Brain microvascular endothelial cell (primary cell): ENCODE data around the gene ALK.

Experiments used
- DNase-seq: peaks from one replicate; pipeline ENCODE4 v3.0.0-alpha.2; 2020
- H3K27ac ChIP-seq: fragments of 250-450 bp; sonication (Bioruptor Pico); 2 replicates; pipeline ENCODE4 v1.5.1; 2020; ENCODE audit warnings: mild to moderate bottlenecking, moderate library complexity
- H3K27me3 ChIP-seq: fragments of 250-450 bp; sonication (Bioruptor Pico); replicated peaks from 2 replicates; pipeline ENCODE4 v1.5.1; 2020; ENCODE audit warnings: mild to moderate bottlenecking
- H3K36me3 ChIP-seq: fragments of 250-450 bp; sonication (Bioruptor Pico); replicated peaks from 2 replicates; pipeline ENCODE4 v1.5.1; 2020; ENCODE audit warnings: mild to moderate bottlenecking
- H3K4me3 ChIP-seq: 2 replicates; pipeline ENCODE4 v1.5.1; 2011; ENCODE audit warnings: low read depth, mild to moderate bottlenecking, control low read depth, low read length, moderate library complexity
- in situ Hi-C: cut with HindIII; loops from 2 replicates; pipeline ENCODE4 v1.10.0; 2017; ENCODE audit warnings: low sequenced_read_pairs, low pct_ligation_motif_present
- TF ChIP-seq, protein P1 (sequence below): IDR thresholded peaks from 2 replicates; pipeline ENCODE4 v1.5.1; 2011; ENCODE audit warnings: low read depth, mild to moderate bottlenecking, moderate library complexity, low read length, control low read depth, inconsistent platforms; ENCODE audit errors: missing control alignments

Gene ALK

DNA sequence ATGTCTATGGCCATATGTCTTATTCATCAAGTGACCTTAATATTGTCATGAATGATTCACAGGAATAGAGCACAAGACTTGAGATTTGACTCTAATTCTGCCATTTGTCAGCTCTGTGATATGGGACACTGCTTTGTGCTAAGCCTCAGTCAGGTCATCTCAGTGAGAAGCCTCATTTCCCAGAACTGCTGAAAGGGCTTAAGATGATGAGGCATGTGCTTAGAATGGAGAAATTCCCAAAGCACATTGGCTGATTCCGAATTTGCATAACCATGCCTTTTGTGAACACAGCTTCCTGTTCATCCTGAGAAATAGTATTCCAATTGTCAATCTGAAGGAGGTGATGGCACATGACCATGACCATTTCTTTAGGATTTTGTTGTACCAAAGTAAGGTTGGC, 218.1 kb downstream of the ALK start:
- no peaks in the 10 kb centered on the region for H3K36me3 ChIP-seq
- no peaks in the 10 kb centered on the region for H3K27me3 ChIP-seq
- DNase-seq = no peak
- no peak overlapping the region for H3K27ac ChIP-seq
- in situ Hi-C loops = no loop called here
- no peak overlapping the region for H3K4me3 ChIP-seq
- TF ChIP-seq, protein P1, sequence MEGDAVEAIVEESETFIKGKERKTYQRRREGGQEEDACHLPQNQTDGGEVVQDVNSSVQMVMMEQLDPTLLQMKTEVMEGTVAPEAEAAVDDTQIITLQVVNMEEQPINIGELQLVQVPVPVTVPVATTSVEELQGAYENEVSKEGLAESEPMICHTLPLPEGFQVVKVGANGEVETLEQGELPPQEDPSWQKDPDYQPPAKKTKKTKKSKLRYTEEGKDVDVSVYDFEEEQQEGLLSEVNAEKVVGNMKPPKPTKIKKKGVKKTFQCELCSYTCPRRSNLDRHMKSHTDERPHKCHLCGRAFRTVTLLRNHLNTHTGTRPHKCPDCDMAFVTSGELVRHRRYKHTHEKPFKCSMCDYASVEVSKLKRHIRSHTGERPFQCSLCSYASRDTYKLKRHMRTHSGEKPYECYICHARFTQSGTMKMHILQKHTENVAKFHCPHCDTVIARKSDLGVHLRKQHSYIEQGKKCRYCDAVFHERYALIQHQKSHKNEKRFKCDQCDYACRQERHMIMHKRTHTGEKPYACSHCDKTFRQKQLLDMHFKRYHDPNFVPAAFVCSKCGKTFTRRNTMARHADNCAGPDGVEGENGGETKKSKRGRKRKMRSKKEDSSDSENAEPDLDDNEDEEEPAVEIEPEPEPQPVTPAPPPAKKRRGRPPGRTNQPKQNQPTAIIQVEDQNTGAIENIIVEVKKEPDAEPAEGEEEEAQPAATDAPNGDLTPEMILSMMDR = no peak

DNA sequence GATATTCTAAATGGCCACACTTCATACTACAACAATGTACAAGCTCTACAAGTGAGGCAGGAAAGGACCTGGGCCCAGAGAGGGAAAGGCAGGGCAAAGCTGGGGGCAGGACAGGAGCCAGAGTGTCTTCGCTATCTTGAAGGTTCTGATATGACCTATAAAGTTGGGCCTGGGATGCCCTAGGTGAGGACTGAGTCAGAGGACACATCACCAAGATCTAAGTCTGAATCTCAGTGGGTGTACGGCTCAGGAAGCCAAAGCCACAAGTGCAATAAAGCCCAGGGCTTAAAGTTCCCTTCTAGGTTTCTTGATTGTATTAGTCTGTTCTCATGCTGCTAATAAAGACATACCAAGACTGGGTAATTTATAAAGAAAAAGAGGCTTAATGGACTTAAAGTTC, 219.1 kb downstream of the ALK start:
- in situ Hi-C loops = no loop called here
- Histone ChIP-seq H3K27me3 (no peaks in the 10 kb centered on the region), H3K4me3 (no peak overlapping the region), H3K27ac (no peak overlapping the region), H3K36me3 (no peaks in the 10 kb centered on the region)
- no peak for DNase-seq
- TF ChIP-seq, protein P1 = no peak

- no peak overlapping the region for H3K27ac ChIP-seq
- peak; percentile 2 for DNase-seq
- in situ Hi-C loops = no loop called here
Measured at GRCh38 chr2:29700560-29700959, 220.8 kb downstream of the ALK start.

DNA sequence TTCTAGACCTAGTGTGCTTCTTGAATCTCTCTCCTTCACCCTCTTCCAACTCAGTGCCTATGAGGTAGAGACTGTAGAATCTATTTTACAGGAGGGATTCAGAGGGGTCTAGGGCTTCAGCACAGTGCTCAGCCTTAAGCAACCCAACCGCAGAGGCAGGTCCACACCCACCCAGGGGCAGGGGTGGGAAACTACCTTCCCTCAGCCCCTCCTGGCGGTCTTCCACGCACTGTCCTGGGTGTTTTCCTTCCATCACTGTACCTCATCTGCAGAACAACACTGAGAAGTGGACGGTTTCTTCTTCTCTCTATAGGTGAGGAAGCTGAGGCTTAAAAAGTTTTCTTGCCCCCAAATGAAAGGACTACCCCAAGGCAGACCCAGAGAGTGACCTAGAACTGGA, 222.3 kb downstream of the ALK start:
- no peak for DNase-seq
- in situ Hi-C loops = no loop called here
- Histone ChIP-seq H3K27ac (no peak overlapping the region), H3K36me3 (no peaks in the 10 kb centered on the region), H3K4me3 (no peak overlapping the region), H3K27me3 (no peaks in the 10 kb centered on the region)
- TF ChIP-seq, protein P1 = no peak

More at GRCh38 chr2:29700560-29700959, 220.8 kb downstream of the ALK start:
- TF ChIP-seq, protein P1 = no peak
- H3K36me3 ChIP-seq = no peaks in the 10 kb centered on the region
- H3K4me3 ChIP-seq = no peak overlapping the region
- no peaks in the 10 kb centered on the region for H3K27me3 ChIP-seq

DNA sequence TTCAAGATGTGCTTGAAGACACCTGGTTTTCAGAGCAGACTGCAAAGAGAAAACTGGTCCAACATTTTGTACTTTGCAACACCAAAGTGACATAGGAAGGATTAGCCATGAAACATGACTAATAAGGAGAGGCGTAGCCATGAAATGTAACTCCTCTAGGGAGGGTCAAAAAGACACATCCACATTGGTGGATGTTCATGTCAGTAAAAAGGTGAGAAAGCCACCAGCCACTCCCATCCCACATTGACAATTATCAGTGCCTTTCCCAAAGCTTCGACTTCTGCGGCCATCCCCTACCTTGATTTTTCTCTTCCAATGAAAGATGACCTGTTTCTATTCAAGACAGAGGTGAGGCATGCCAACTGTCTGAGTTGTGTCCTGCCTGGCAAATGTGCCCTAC, 223.2 kb downstream of the ALK start:
- Histone ChIP-seq H3K36me3 (no peaks in the 10 kb centered on the region), H3K27ac (no peak overlapping the region), H3K4me3 (no peak overlapping the region), H3K27me3 (no peaks in the 10 kb centered on the region)
- TF ChIP-seq, protein P1 = no peak
- in situ Hi-C loops = no loop called here
- no peak for DNase-seq

DNA sequence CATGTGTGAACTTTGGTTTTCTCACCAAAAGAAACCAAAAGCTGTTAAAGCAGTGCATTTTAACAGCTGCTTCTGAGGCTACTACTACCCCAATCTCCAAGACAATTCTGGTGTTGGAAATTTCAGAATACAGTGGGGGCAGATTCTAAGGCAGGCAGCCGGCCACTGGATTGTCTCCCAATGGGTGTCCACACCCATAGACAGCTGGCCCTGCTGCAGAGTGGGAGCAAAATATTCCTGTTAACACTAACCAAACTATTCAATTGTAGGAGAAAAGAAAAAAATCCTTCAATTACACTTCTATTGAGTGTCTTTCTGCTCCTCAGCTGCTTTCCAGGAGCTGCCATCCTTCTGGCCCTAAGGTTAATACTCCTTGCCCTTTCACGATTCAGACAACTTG, 223.7 kb downstream of the ALK start:
- in situ Hi-C loops = no loop called here
- Histone ChIP-seq H3K36me3 (no peaks in the 10 kb centered on the region), H3K27ac (no peak overlapping the region), H3K27me3 (no peaks in the 10 kb centered on the region), H3K4me3 (no peak overlapping the region)
- DNase-seq = no peak
- TF ChIP-seq, protein P1 = no peak
